Skin epidermis (tissue), 12 donors: ENCODE data around the gene BUB1B.
"Not testable (repeated sequence)": the region's sequence is repeated elsewhere in the genome, so short reads cannot be mapped to it uniquely, and the experiment has no call there.

Experiments
- H3K27ac ChIP-seq, 21 experiments: fragments of 200-600 bp; sonication (generic) in 11 of 21; one replicate each; pipeline ENCODE4 v1.5.0; 2020; ENCODE audit warnings: mild to moderate bottlenecking in 3 of 21, inconsistent platforms in 2 of 21, moderate library complexity in 2 of 21
- H3K4me3 ChIP-seq, 7 experiments: fragments of 200-600 bp; sonication (generic) in 2 of 7; one replicate each; pipeline ENCODE4 v1.5.0; 2020; ENCODE audit warnings: inconsistent platforms in 2 of 7, mild to moderate bottlenecking in 2 of 7, moderate library complexity in 1 of 7

Gene BUB1B

GRCh38 chr15:40160689-40161688 lies at the start of gene BUB1B:
BUB1B (plus strand) TSS chr15:40161069; CDS start chr15:40161221, 152 bp downstream.
- peak within 1 kb of the TSS; percentile 42 to 92 (median 72) for H3K4me3 ChIP-seq
- H3K27ac ChIP-seq, result peak within 1 kb of the TSS in 5 of 21 experiments; percentile 16 to 55 (median 21)

GRCh38 chr15:40111888-40112287 lies 49.0 kb upstream of the BUB1B start:
- H3K4me3 ChIP-seq, result no peak overlapping the region
- no peak overlapping the region for H3K27ac ChIP-seq

GRCh38 chr15:40112789-40113188 lies 48.1 kb upstream of the BUB1B start:
- H3K27ac ChIP-seq, result no peak overlapping the region

GRCh38 chr15:40114218-40114617 lies 46.7 kb upstream of the BUB1B start:
- no peak overlapping the region for H3K4me3 ChIP-seq
- no peak overlapping the region for H3K27ac ChIP-seq

More at GRCh38 chr15:40112789-40113188, 48.1 kb upstream of the BUB1B start:
- no peak overlapping the region for H3K4me3 ChIP-seq

GRCh38 chr15:40115106-40115505 lies 45.8 kb upstream of the BUB1B start:
- H3K4me3 ChIP-seq, result not testable (repeated sequence)
- peak overlapping the region in 1 of 21 experiments; percentile 46 for H3K27ac ChIP-seq

- no peak overlapping the region for H3K4me3 ChIP-seq
- peak overlapping the region in 1 of 21 experiments; percentile 46 for H3K27ac ChIP-seq
Measured at GRCh38 chr15:40115670-40116093, 45.2 kb upstream of the BUB1B start.

GRCh38 chr15:40118473-40118872 lies 42.4 kb upstream of the BUB1B start:
- H3K27ac ChIP-seq, result no peak overlapping the region

GRCh38 chr15:40121911-40122638 lies 38.8 kb upstream of the BUB1B start:
- peak overlapping the region in 2 of 21 experiments; percentile 48 to 50 for H3K27ac ChIP-seq
- H3K4me3 ChIP-seq, result no peak overlapping the region

More at GRCh38 chr15:40118473-40118872, 42.4 kb upstream of the BUB1B start:
- H3K4me3 ChIP-seq, result no peak overlapping the region

- not testable (repeated sequence) for H3K4me3 ChIP-seq
- peak overlapping the region in 2 of 21 experiments; percentile 50 to 55 for H3K27ac ChIP-seq
Measured at GRCh38 chr15:40122989-40123388, 37.9 kb upstream of the BUB1B start.

GRCh38 chr15:40123863-40124262 lies 37.0 kb upstream of the BUB1B start:
- H3K27ac ChIP-seq, H3K4me3 ChIP-seq: not testable (repeated sequence)

GRCh38 chr15:40124333-40124732 lies 36.5 kb upstream of the BUB1B start:
- H3K27ac ChIP-seq, H3K4me3 ChIP-seq: not testable (repeated sequence)

GRCh38 chr15:40124807-40125285 lies 36.0 kb upstream of the BUB1B start:
- H3K27ac ChIP-seq, H3K4me3 ChIP-seq: not testable (repeated sequence)

- H3K27ac ChIP-seq, result no peak overlapping the region
- H3K4me3 ChIP-seq, result no peak overlapping the region
Measured at GRCh38 chr15:40125950-40126349, 34.9 kb upstream of the BUB1B start.

- Histone ChIP-seq H3K4me3 (no peak overlapping the region), H3K27ac (no peak overlapping the region)
Measured at GRCh38 chr15:40128766-40129660, 31.9 kb upstream of the BUB1B start.

GRCh38 chr15:40130118-40130517 lies 30.8 kb upstream of the BUB1B start:
- Histone ChIP-seq H3K27ac (no peak overlapping the region), H3K4me3 (no peak overlapping the region)

- Histone ChIP-seq H3K27ac (no peak overlapping the region), H3K4me3 (no peak overlapping the region)
Measured at GRCh38 chr15:40130799-40131502, 29.9 kb upstream of the BUB1B start.

GRCh38 chr15:40133544-40133943 lies 27.3 kb upstream of the BUB1B start:
- Histone ChIP-seq H3K4me3 (no peak overlapping the region), H3K27ac (no peak overlapping the region)

GRCh38 chr15:40134885-40135284 lies 26.0 kb upstream of the BUB1B start:
- no peak overlapping the region for H3K4me3 ChIP-seq
- H3K27ac ChIP-seq, result no peak overlapping the region
